B cell (primary cell): Measurements from ENCODE around the gene MARS1. TPM values are rescaled to one million over a fixed set of nuclear protein-coding genes. Genes with fewer than 3 reads are reported as not detected.
A peak's percentile ranks its signal among the peaks of the same experiment; 100 is the strongest.

Source experiments
- ATAC-seq: fragments of 200-7000 bp; cut with Tn5 transposase; one replicate; pipeline ENCODE4 v1.10.0; 2021; ENCODE audit warnings: low read depth, mild to moderate bottlenecking, moderate number of reproducible peaks, moderate library complexity
- CTCF ChIA-PET: fragments of 350-600 bp; sonication (Branson Sonifier 250); formaldehyde crosslinking; loops from one replicate; lab custom pipeline; 2021; ENCODE audit warnings: antibody characterized with exemption, inconsistent platforms; lab: Charles Lee
- POLR2A ChIA-PET: fragments of 350-600 bp; sonication (Branson Sonifier 250); formaldehyde crosslinking; loops from one replicate; lab custom pipeline; 2021; ENCODE audit warnings: antibody characterized with exemption; lab: Charles Lee
- DNase-seq: peaks from one replicate; pipeline ENCODE4 v3.0.0; 2013
- H2AFZ ChIP-seq: 2 replicates; pipeline ENCODE4 v1.6.1; 2012; ENCODE audit warnings: mild to moderate bottlenecking, low read depth, low read length; ENCODE audit not compliant: insufficient read depth, poor library complexity, severe bottlenecking
- H3K27ac ChIP-seq, 2 donors: 1 replicate in 1 of 2; 2 replicates in 1 of 2; pipeline ENCODE4 v1.5.1; 2012 to 2013; ENCODE audit warnings: low read length in 2 of 2, mild to moderate bottlenecking in 2 of 2, moderate library complexity in 1 of 2
- H3K27me3 ChIP-seq, 4 experiments: fragments of 200-600 bp in 1 of 4; sonication (generic) in 1 of 4; replicated peaks in 1 of 4; 1 replicate in 2 of 4; 2 replicates in 2 of 4; pipeline versions ENCODE4 v1.6.1 to v1.7.0; 2013 to 2016; ENCODE audit warnings: low read length in 3 of 4, mild to moderate bottlenecking in 2 of 4, mixed read lengths in 1 of 4, moderate library complexity in 1 of 4; ENCODE audit not compliant: insufficient read depth in 4 of 4, control insufficient read depth in 3 of 4; ENCODE audit errors: control extremely low read depth in 1 of 4
- H3K36me3 ChIP-seq, 2 experiments: replicated peaks in 1 of 2; 1 replicate in 1 of 2; 2 replicates in 1 of 2; pipeline versions ENCODE4 v1.6.1 to v1.7.1; 2013; ENCODE audit warnings: low read length in 1 of 2; ENCODE audit not compliant: insufficient read depth in 2 of 2, control insufficient read depth in 1 of 2; ENCODE audit errors: control extremely low read depth in 1 of 2, extremely low read depth in 1 of 2
- H3K4me1 ChIP-seq, 2 donors: fragments of 200-600 bp in 1 of 2; sonication (generic) in 1 of 2; 1 replicate in 1 of 2; 2 replicates in 1 of 2; pipeline versions ENCODE4 v1.5.1 to v1.6.1; 2013 to 2017; ENCODE audit warnings: low read length in 2 of 2; ENCODE audit not compliant: control insufficient read depth in 2 of 2, insufficient read depth in 2 of 2
- H3K4me2 ChIP-seq: replicated peaks from 2 replicates; pipeline ENCODE3; 2012; ENCODE audit warnings: mild to moderate bottlenecking, low read depth, low read length; ENCODE audit not compliant: poor library complexity, severe bottlenecking
- H3K4me3 ChIP-seq, 5 experiments: fragments of 200-600 bp in 1 of 5; sonication (generic) in 1 of 5; 1 replicate in 3 of 5; 2 replicates in 2 of 5; pipeline versions ENCODE4 v1.5.1 to v1.7.0; 2011 to 2016; ENCODE audit warnings: low read length in 4 of 5, mild to moderate bottlenecking in 4 of 5, low read depth in 2 of 5, control low read depth in 1 of 5, moderate library complexity in 1 of 5; ENCODE audit not compliant: insufficient read depth in 1 of 5; ENCODE audit errors: control extremely low read depth in 1 of 5, extremely low read depth in 1 of 5
- H3K79me2 ChIP-seq: fragments of 200-600 bp; sonication (generic); one replicate; pipeline ENCODE4 v1.6.0; 2016; ENCODE audit warnings: low read length; ENCODE audit not compliant: control insufficient read depth, insufficient read depth
- H3K9ac ChIP-seq: fragments of 200-600 bp; sonication (generic); 2 replicates; pipeline ENCODE4 v1.6.1; 2017; ENCODE audit warnings: mild to moderate bottlenecking, low read length, moderate library complexity
- H3K9me3 ChIP-seq, 3 donors: one replicate each; pipeline versions ENCODE4 v1.6.1 to v1.7.1; 2013; ENCODE audit warnings: low read length in 2 of 3; ENCODE audit not compliant: control insufficient read depth in 2 of 3, insufficient read depth in 1 of 3; ENCODE audit errors: control extremely low read depth in 1 of 3
- H4K20me1 ChIP-seq: 2 replicates; pipeline ENCODE4 v1.6.0; 2012; ENCODE audit warnings: mild to moderate bottlenecking, low read length; ENCODE audit not compliant: insufficient read depth, control insufficient read depth, poor library complexity, severe bottlenecking
- H3K27ac Mint-ChIP-seq: one replicate; pipeline ENCODE4 v1.8.0; 2021; ENCODE audit warnings: mixed read lengths
- H3K27me3 Mint-ChIP-seq: one replicate; pipeline ENCODE4 v1.8.0; 2021; ENCODE audit warnings: mixed read lengths
- H3K4me1 Mint-ChIP-seq: one replicate; pipeline ENCODE4 v1.8.0; 2021; ENCODE audit warnings: mixed read lengths
- H3K4me3 Mint-ChIP-seq: one replicate; pipeline ENCODE4 v1.8.0; 2021; ENCODE audit warnings: mixed read lengths
- H3K9me3 Mint-ChIP-seq: one replicate; pipeline ENCODE4 v1.8.0; 2022; ENCODE audit warnings: mixed read lengths; ENCODE audit not compliant: insufficient read depth
- EZH2 ChIP-seq: IDR thresholded peaks from 2 replicates; pipeline ENCODE4 v1.6.1; 2012; ENCODE audit warnings: borderline replicate concordance, low read depth, mild to moderate bottlenecking, moderate library complexity, low read length; ENCODE audit not compliant: insufficient read depth, poor library complexity, severe bottlenecking
- WGBS: methylation state at CpG from one replicate; pipeline ENCODE4 v1.1.5; 2013; ENCODE audit warnings: missing lambda C conversion rate; ENCODE audit not compliant: insufficient coverage; 5-methylcytosine and 5-hydroxymethylcytosine counted together
- intact Hi-C: fragments of 100-400 bp; cut with micrococcal nuclease; formaldehyde crosslinking; loops from one replicate; pipeline ENCODE4 v1.10.0; 2022
- polyA plus RNA-seq: library from polyadenylated mRNA; depleted of rRNA; stranded (reverse); fragments of >200 nt; gene quantifications from 2 replicates; pipeline ENCODE4 v1.2.3, GENCODE V29; 2012
- total RNA-seq, 2 donors: library from RNA; stranded (reverse); fragments of 120-200 nt in 1 of 2; gene quantifications; 1 replicate in 1 of 2; 2 replicates in 1 of 2; pipeline versions ENCODE4 v1.2.3 to v1.2.4, GENCODE V29; 2013 to 2022
- TF ChIP-seq, protein P1 (sequence below): fragments of 200-600 bp; IDR thresholded peaks from one replicate; pipeline ENCODE4 v1.8.0; 2022; ENCODE audit warnings: antibody characterized with exemption, mild to moderate bottlenecking

Gene MARS1
- total and polyA plus RNA-seq, 2 donors (not counting 1 experiment from before 2014, with no cell fraction given), result 158 to 193 TPM

- H3K27me3 Mint-ChIP-seq, result no peaks in the 10 kb centered on the region
- H3K4me3 ChIP-seq, result peak overlapping the region; percentile 72 to 89 (median 81)
- 2% methylated on average over 8 of the region's 38 CpGs for WGBS
- H3K4me3 Mint-ChIP-seq, result peak overlapping the region; percentile 98
- H3K9me3 Mint-ChIP-seq, result no peaks in the 10 kb centered on the region
- intact Hi-C loops, result loop anchor here (1.0 to 10.0 kb wide), 10 partner anchors 24 to 1404 kb away; partner anchors contain the start of genes ARHGAP9, BAZ2A, CNPY2 and DCTN2
- peaks cover 42 to 51% of the 10 kb centered on the region in 2 donors for H3K4me1 ChIP-seq
- peak overlapping the region; percentile 95 for H3K27ac Mint-ChIP-seq
- H4K20me1 ChIP-seq, result peaks cover 31% of the 10 kb centered on the region
- H3K9ac ChIP-seq, result peak overlapping the region; percentile 87
- no peaks in the 10 kb centered on the region for H3K27me3 ChIP-seq
- H3K4me2 ChIP-seq, result peak overlapping the region; percentile 96
- H3K9me3 ChIP-seq, result no peaks in the 10 kb centered on the region
- peaks cover 58% of the 10 kb centered on the region for H3K4me1 Mint-ChIP-seq
- H3K79me2 ChIP-seq, result peaks cover 31% of the 10 kb centered on the region
- POLR2A ChIA-PET, result interaction anchor here (0.6 to 2.4 kb wide), 9 partner anchors 9 to 1302 kb away, joined by 3 to 13 read pairs (median 3); partner anchors contain the start of genes DCTN2 and RNF41
- peaks cover 0 to 27% of the 10 kb centered on the region in 2 experiments for H3K36me3 ChIP-seq
- peak overlapping the region; percentile 78 to 87 for H3K27ac ChIP-seq
- H2AFZ ChIP-seq, result peak overlapping the region; percentile 59
- ATAC-seq (no peak), DNase-seq (peak; percentile 74)
- CTCF ChIA-PET, result interaction anchor here (0.7 to 1.3 kb wide), 3 partner anchors 21 to 64 kb away, joined by 3 to 4 read pairs (median 3); partner anchors contain the start of gene GLI1
- no peak for TF ChIP-seq EZH2
- TF ChIP-seq, protein P1, sequence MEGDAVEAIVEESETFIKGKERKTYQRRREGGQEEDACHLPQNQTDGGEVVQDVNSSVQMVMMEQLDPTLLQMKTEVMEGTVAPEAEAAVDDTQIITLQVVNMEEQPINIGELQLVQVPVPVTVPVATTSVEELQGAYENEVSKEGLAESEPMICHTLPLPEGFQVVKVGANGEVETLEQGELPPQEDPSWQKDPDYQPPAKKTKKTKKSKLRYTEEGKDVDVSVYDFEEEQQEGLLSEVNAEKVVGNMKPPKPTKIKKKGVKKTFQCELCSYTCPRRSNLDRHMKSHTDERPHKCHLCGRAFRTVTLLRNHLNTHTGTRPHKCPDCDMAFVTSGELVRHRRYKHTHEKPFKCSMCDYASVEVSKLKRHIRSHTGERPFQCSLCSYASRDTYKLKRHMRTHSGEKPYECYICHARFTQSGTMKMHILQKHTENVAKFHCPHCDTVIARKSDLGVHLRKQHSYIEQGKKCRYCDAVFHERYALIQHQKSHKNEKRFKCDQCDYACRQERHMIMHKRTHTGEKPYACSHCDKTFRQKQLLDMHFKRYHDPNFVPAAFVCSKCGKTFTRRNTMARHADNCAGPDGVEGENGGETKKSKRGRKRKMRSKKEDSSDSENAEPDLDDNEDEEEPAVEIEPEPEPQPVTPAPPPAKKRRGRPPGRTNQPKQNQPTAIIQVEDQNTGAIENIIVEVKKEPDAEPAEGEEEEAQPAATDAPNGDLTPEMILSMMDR, result no peak
These were observed 35.2 kb downstream of the MARS1 start for GRCh38 chr12:57522887-57523705.
